Neutrophil (primary cell): ENCODE measurements around the gene UPF2.

Experiments used
- H3K27ac ChIP-seq: fragments of 200-600 bp; sonication (generic); 2 replicates; pipeline ENCODE4 v1.5.1; 2016; ENCODE audit warnings: mild to moderate bottlenecking, moderate library complexity
- H3K27me3 ChIP-seq: fragments of 200-600 bp; sonication (generic); 2 replicates; pipeline ENCODE4 v1.6.0; 2016; ENCODE audit warnings: mild to moderate bottlenecking
- H3K36me3 ChIP-seq: fragments of 200-600 bp; sonication (generic); 2 replicates; pipeline ENCODE4 v1.5.1; 2017
- H3K4me1 ChIP-seq, 2 experiments: fragments of 200-600 bp in 1 of 2; sonication (generic) in 1 of 2; 1 replicate in 1 of 2; 2 replicates in 1 of 2; pipeline versions ENCODE4 v1.5.1 to v1.6.1; 2013 to 2016; ENCODE audit warnings: low read depth in 1 of 2, low read length in 1 of 2, mild to moderate bottlenecking in 1 of 2, moderate library complexity in 1 of 2; ENCODE audit not compliant: control insufficient read depth in 1 of 2, insufficient read depth in 1 of 2
- H3K4me3 ChIP-seq, 2 experiments: fragments of 200-600 bp in 1 of 2; sonication (generic) in 1 of 2; 1 replicate in 1 of 2; 2 replicates in 1 of 2; pipeline ENCODE4 v1.5.1; 2013 to 2016; ENCODE audit warnings: low read depth in 1 of 2, low read length in 1 of 2, mild to moderate bottlenecking in 1 of 2, moderate library complexity in 1 of 2
- H3K9me3 ChIP-seq: fragments of 200-600 bp; sonication (generic); 2 replicates; pipeline ENCODE4 v1.5.1; 2016
- CTCF ChIP-seq: fragments of 200-600 bp; sonication (generic); IDR thresholded peaks from 2 replicates; pipeline ENCODE4 v1.5.1; 2016; ENCODE audit warnings: antibody characterized with exemption

UPF2 gene

GRCh38 chr10:11885437-11886137, 157.0 kb downstream of the UPF2 start:
- Histone ChIP-seq H3K36me3 (no peaks in the 10 kb centered on the region), H3K27me3 (no peaks in the 10 kb centered on the region), H3K9me3 (no peaks in the 10 kb centered on the region), H3K4me1 (no peaks in the 10 kb centered on the region), H3K4me3 (no peak overlapping the region), H3K27ac (no peak overlapping the region)
- TF ChIP-seq CTCF: no peak

GRCh38 chr10:11884706-11885423, 157.7 kb downstream of the UPF2 start:
- Histone ChIP-seq H3K4me1 (no peaks in the 10 kb centered on the region), H3K36me3 (no peaks in the 10 kb centered on the region), H3K4me3 (no peak overlapping the region), H3K9me3 (no peaks in the 10 kb centered on the region), H3K27ac (no peak overlapping the region), H3K27me3 (no peaks in the 10 kb centered on the region)
- TF ChIP-seq CTCF: no peak

GRCh38 chr10:11882646-11883375, 159.8 kb downstream of the UPF2 start:
- H3K27me3 ChIP-seq: no peaks in the 10 kb centered on the region
- no peaks in the 10 kb centered on the region for H3K4me1 ChIP-seq
- H3K36me3 ChIP-seq: no peaks in the 10 kb centered on the region
- H3K4me3 ChIP-seq: no peak overlapping the region
- TF ChIP-seq CTCF: no peak
- no peak overlapping the region for H3K27ac ChIP-seq
- no peaks in the 10 kb centered on the region for H3K9me3 ChIP-seq

GRCh38 chr10:11881477-11882417, 160.9 kb downstream of the UPF2 start:
- Histone ChIP-seq H3K4me1 (no peaks in the 10 kb centered on the region), H3K4me3 (no peak overlapping the region), H3K36me3 (no peaks in the 10 kb centered on the region), H3K27ac (no peak overlapping the region), H3K27me3 (no peaks in the 10 kb centered on the region), H3K9me3 (no peaks in the 10 kb centered on the region)
- no peak for TF ChIP-seq CTCF

- TF ChIP-seq CTCF: no peak
- no peaks in the 10 kb centered on the region for H3K27me3 ChIP-seq
- H3K9me3 ChIP-seq: no peaks in the 10 kb centered on the region
- H3K36me3 ChIP-seq: no peaks in the 10 kb centered on the region
- H3K4me1 ChIP-seq: no peaks in the 10 kb centered on the region
- H3K4me3 ChIP-seq: no peak overlapping the region
- no peak overlapping the region for H3K27ac ChIP-seq
Observed at GRCh38 chr10:11881030-11881476, 161.6 kb downstream of the UPF2 start.
